ENCODE measurements around the gene PLAU. TPM values are rescaled to one million over a fixed set of nuclear protein-coding genes. Genes with fewer than 3 reads are reported as not detected.

Gene PLAU
- polyA plus RNA-seq, 2 of the 4 experiments (the other 2 are of a cell fraction), result 75.8 to 82.6 TPM

DNA sequence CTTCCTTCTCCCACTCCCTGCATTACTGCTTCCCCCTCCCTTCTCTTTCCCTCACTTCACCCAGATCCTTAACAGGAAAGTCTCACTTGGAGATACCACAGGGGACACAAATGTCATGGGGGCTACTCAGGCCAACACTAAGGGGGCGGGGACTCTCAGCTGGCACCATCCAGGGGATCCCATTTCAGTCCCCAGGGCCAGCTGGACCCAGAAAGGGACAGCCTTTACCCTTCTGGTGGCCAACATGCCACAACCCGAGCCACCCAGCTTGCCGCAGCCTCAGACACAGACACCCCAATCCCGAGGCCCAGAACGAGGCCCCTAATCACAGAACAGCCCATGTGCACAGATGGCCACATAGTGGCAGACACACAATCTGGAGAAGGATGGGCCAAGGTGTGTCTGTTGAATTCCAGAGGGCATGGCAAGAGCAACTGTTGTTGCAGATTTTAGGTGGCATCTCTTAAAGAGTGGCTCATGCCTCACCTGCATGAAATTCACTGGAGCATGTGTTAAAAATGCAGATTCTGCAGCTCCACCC is 42.2 kb upstream of the PLAU start:
- no peak overlapping the region for H3K27ac ChIP-seq
- no peaks in the 10 kb centered on the region for H3K9me3 ChIP-seq
- ChIA-PET CTCF (interaction anchor here (1.2 to 14.8 kb wide), 5 partner anchors 10 to 235 kb away, joined by 3 to 191 read pairs (median 5); no protein-coding TSS in a partner anchor), POLR2A (no interaction called here)
- FAIRE-seq (no peak), DNase-seq (ENCODE audit: low read depth in 1 of 2, low spot score in 1 of 2) (no peak), ATAC-seq (no peak)
- WGBS (ENCODE audit: missing lambda C conversion rate), result 97% methylated on average over 5 of the region's 5 CpGs
- H3K4me3 ChIP-seq, result no peak overlapping the region
- no peak for TF ChIP-seq ESRRA (IDR thresholded peaks at IDR 0.05; ENCODE audit: borderline replicate concordance, low read length)
- TF ChIP-seq FOSB (CRISPR knock-in tag; IDR thresholded peaks at IDR 0.05), result no peak
- TF ChIP-seq GATA3 (IDR thresholded peaks at IDR 0.05; ENCODE audit: borderline replicate concordance), result no peak
- TF ChIP-seq HDAC2 (IDR thresholded peaks at IDR 0.05), result no peak
- TF ChIP-seq, protein P1, sequence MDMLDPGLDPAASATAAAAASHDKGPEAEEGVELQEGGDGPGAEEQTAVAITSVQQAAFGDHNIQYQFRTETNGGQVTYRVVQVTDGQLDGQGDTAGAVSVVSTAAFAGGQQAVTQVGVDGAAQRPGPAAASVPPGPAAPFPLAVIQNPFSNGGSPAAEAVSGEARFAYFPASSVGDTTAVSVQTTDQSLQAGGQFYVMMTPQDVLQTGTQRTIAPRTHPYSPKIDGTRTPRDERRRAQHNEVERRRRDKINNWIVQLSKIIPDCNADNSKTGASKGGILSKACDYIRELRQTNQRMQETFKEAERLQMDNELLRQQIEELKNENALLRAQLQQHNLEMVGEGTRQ (IDR thresholded peaks at IDR 0.05), result no peak
- TF ChIP-seq, protein P2, sequence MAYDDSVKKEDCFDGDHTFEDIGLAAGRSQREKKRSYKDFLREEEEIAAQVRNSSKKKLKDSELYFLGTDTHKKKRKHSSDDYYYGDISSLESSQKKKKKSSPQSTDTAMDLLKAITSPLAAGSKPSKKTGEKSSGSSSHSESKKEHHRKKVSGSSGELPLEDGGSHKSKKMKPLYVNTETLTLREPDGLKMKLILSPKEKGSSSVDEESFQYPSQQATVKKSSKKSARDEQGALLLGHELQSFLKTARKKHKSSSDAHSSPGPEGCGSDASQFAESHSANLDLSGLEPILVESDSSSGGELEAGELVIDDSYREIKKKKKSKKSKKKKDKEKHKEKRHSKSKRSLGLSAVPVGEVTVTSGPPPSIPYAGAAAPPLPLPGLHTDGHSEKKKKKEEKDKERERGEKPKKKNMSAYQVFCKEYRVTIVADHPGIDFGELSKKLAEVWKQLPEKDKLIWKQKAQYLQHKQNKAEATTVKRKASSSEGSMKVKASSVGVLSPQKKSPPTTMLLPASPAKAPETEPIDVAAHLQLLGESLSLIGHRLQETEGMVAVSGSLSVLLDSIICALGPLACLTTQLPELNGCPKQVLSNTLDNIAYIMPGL (CRISPR knock-in tag; IDR thresholded peaks at IDR 0.05; ENCODE audit: borderline replicate concordance), result no peak
- no peak for TF ChIP-seq MAFK (IDR thresholded peaks at IDR 0.05; ENCODE audit: partially characterized antibody)
- TF ChIP-seq E2F6 (IDR thresholded peaks at IDR 0.05; ENCODE audit: borderline replicate concordance, low read depth), result no peak
- TF ChIP-seq NPAS2 (CRISPR knock-in tag; IDR thresholded peaks at IDR 0.05; ENCODE audit: borderline replicate concordance), result no peak
- TF ChIP-seq ZNF302 (CRISPR knock-in tag; IDR thresholded peaks at IDR 0.05), result no peak
- TF ChIP-seq, protein P3, sequence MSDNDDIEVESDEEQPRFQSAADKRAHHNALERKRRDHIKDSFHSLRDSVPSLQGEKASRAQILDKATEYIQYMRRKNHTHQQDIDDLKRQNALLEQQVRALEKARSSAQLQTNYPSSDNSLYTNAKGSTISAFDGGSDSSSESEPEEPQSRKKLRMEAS (IDR thresholded peaks at IDR 0.05), result no peak
- TF ChIP-seq RCOR1 (IDR thresholded peaks at IDR 0.05; ENCODE audit: low read depth, low read length), result no peak
- TF ChIP-seq TP53 (CRISPR knock-in tag; IDR thresholded peaks at IDR 0.05), result no peak
- TF ChIP-seq NFE2L2 (conservative IDR thresholded peaks at IDR 0.05; ENCODE audit: low read length), result no peak
- no peak for TF ChIP-seq POLR2A (IDR thresholded peaks at IDR 0.05; ENCODE audit: low read length)
- TF ChIP-seq KDM1A (IDR thresholded peaks at IDR 0.05; ENCODE audit: low read depth), result no peak
- no peak for TF ChIP-seq POLR2AphosphoS2 (conservative IDR thresholded peaks at IDR 0.05; ENCODE audit: low read length)
- no peak for TF ChIP-seq EHF (CRISPR knock-in tag; IDR thresholded peaks at IDR 0.05)
- TF ChIP-seq REST (IDR thresholded peaks at IDR 0.05), result no peak
- TF ChIP-seq TFCP2L1 (CRISPR knock-in tag; IDR thresholded peaks at IDR 0.05), result no peak
- H3K4me1 ChIP-seq, result peaks cover 18% of the 10 kb centered on the region; the same call in 2 of the 3 replicates
- H3K4me2 ChIP-seq, result no peak overlapping the region

All from A549 (cell line).